Measurements from ENCODE around the gene BICRA. TPM values are rescaled to one million over a fixed set of nuclear protein-coding genes. Genes with fewer than 3 reads are reported as not detected.
A peak's percentile ranks its signal among the peaks of the same experiment; 100 is the strongest.

BICRA gene
- total RNA-seq, 1 donor from 2014 or later: 15.9 TPM

- no peaks in the 10 kb centered on the region for H3K27me3 ChIP-seq
- H3K4me1 ChIP-seq: peaks cover 6% of the 10 kb centered on the region
- TF ChIP-seq, protein P1, sequence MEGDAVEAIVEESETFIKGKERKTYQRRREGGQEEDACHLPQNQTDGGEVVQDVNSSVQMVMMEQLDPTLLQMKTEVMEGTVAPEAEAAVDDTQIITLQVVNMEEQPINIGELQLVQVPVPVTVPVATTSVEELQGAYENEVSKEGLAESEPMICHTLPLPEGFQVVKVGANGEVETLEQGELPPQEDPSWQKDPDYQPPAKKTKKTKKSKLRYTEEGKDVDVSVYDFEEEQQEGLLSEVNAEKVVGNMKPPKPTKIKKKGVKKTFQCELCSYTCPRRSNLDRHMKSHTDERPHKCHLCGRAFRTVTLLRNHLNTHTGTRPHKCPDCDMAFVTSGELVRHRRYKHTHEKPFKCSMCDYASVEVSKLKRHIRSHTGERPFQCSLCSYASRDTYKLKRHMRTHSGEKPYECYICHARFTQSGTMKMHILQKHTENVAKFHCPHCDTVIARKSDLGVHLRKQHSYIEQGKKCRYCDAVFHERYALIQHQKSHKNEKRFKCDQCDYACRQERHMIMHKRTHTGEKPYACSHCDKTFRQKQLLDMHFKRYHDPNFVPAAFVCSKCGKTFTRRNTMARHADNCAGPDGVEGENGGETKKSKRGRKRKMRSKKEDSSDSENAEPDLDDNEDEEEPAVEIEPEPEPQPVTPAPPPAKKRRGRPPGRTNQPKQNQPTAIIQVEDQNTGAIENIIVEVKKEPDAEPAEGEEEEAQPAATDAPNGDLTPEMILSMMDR (IDR thresholded peaks at IDR 0.05): no peak
- DNase-seq: no peak
- H3K36me3 ChIP-seq: no peaks in the 10 kb centered on the region
- no peak for ATAC-seq
- H3K4me3 ChIP-seq: no peak overlapping the region
- intact Hi-C loops (cut with DNase I): no loop called here
- no peaks in the 10 kb centered on the region for H3K9me3 ChIP-seq
- no peak overlapping the region for H3K27ac ChIP-seq
Measured at GRCh38 chr19:47623151-47623920, 14.4 kb downstream of the BICRA start.

GRCh38 chr19:47623921-47624391 is 15.0 kb downstream of the BICRA start:
- TF ChIP-seq, protein P1 (IDR thresholded peaks at IDR 0.05): no peak
- Histone ChIP-seq H3K27ac (no peak overlapping the region), H3K4me1 (peaks cover 6% of the 10 kb centered on the region), H3K27me3 (no peaks in the 10 kb centered on the region), H3K9me3 (no peaks in the 10 kb centered on the region), H3K36me3 (no peaks in the 10 kb centered on the region), H3K4me3 (no peak overlapping the region)
- DNase-seq (no peak), ATAC-seq (no peak)
- intact Hi-C loops (cut with DNase I): no loop called here

- intact Hi-C loops (cut with DNase I): no loop called here
- no peaks in the 10 kb centered on the region for H3K9me3 ChIP-seq
- no peak for DNase-seq
- H3K36me3 ChIP-seq: no peaks in the 10 kb centered on the region
- no peak overlapping the region for H3K27ac ChIP-seq
- H3K4me1 ChIP-seq: peaks cover 6% of the 10 kb centered on the region
- H3K4me3 ChIP-seq: no peak overlapping the region
- peak; percentile 22 for ATAC-seq
- no peaks in the 10 kb centered on the region for H3K27me3 ChIP-seq
- TF ChIP-seq, protein P1 (IDR thresholded peaks at IDR 0.05): no peak
Measured at GRCh38 chr19:47625650-47626049, 16.7 kb downstream of the BICRA start.

DNA sequence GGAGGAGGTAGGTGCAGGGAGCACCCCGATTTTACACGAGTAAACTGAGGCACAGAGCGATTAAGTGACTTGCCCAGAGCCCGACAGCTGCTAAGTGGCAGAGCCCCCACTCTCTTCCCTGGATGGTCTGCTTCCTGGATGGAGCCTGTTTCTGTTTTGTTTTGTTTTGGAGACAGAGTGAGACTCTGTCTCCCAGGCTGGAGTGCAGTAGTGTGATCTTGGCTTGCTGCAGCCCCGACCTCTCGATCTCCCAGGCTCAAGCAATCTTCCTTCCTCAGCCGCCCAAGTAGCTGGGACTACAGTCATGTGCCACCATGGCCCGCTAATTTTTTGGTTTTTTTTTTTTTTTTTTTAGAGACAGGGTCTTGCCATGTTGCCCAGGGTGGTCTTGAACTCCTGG is 17.3 kb downstream of the BICRA start:
- H3K36me3 ChIP-seq: no peaks in the 10 kb centered on the region
- TF ChIP-seq, protein P1 (IDR thresholded peaks at IDR 0.05): no peak
- H3K9me3 ChIP-seq: no peaks in the 10 kb centered on the region
- peaks cover 10% of the 10 kb centered on the region for H3K4me1 ChIP-seq
- H3K27ac ChIP-seq: no peak overlapping the region
- no peak for ATAC-seq
- H3K4me3 ChIP-seq: no peak overlapping the region
- H3K27me3 ChIP-seq: no peaks in the 10 kb centered on the region
- DNase-seq: no peak
- intact Hi-C loops (cut with DNase I): no loop called here

- no peaks in the 10 kb centered on the region for H3K36me3 ChIP-seq
- DNase-seq: no peak
- no peak overlapping the region for H3K27ac ChIP-seq
- TF ChIP-seq, protein P1 (IDR thresholded peaks at IDR 0.05): no peak
- intact Hi-C loops (cut with DNase I): no loop called here
- no peaks in the 10 kb centered on the region for H3K27me3 ChIP-seq
- ATAC-seq: no peak
- peaks cover 14% of the 10 kb centered on the region for H3K4me1 ChIP-seq
- no peak overlapping the region for H3K4me3 ChIP-seq
- no peaks in the 10 kb centered on the region for H3K9me3 ChIP-seq
Measured at GRCh38 chr19:47628078-47628771, 19.3 kb downstream of the BICRA start.
